ENCODE measurements around the gene SEZ6L. TPM values are rescaled to one million over a fixed set of nuclear protein-coding genes. Genes with fewer than 3 reads are reported as not detected.

The SEZ6L gene
- polyA plus RNA-seq (2011; rRNA removed), result not detected in 2 replicates
- not detected in 2 replicates for polyA plus RNA-seq (2012; cell fraction: cytosol; rRNA removed)
- not detected in 2 replicates for polyA plus RNA-seq (2012; cell fraction: nucleus; rRNA removed)
- polyA plus RNA-seq (2017; fragmentation: RNase III; extraction: RNeasy Plus Mini Kit Qiagen cat#74134 plus additional on column Dnase treatment), result not detected in 3 replicates
- not detected in 2 replicates for polyA minus RNA-seq (2011; rRNA and poly(A)+ RNA removed)

- FAIRE-seq, result no peak
- WGBS (ENCODE audit: missing lambda C conversion rate), result 51% methylated on average over 25 of the region's 92 CpGs
- POLR2A ChIA-PET, result no interaction called here
- Histone ChIP-seq H3K4me2 (no peak within 1 kb of the TSS), H3K4me1 (no peaks in the 10 kb centered on the region), H3K9me3 (no peaks in the 10 kb centered on the region), H3K27ac (no peak within 1 kb of the TSS), H3K4me3 (no peak within 1 kb of the TSS)
- DNase-seq (ENCODE audit: low read depth in 1 of 2, low spot score in 1 of 2), result no peak
- CTCF ChIA-PET, result no interaction called here
- ATAC-seq, result no peak
- no peak for TF ChIP-seq ESRRA (IDR thresholded peaks at IDR 0.05; ENCODE audit: borderline replicate concordance, low read length)
Observed at GRCh38 chr22:26169315-26170111, at the start of gene SEZ6L. Gene SEZ6L, plus strand, starts transcription at chr22:26169462. Its CDS starts 208 bp downstream, at chr22:26169670.

DNA sequence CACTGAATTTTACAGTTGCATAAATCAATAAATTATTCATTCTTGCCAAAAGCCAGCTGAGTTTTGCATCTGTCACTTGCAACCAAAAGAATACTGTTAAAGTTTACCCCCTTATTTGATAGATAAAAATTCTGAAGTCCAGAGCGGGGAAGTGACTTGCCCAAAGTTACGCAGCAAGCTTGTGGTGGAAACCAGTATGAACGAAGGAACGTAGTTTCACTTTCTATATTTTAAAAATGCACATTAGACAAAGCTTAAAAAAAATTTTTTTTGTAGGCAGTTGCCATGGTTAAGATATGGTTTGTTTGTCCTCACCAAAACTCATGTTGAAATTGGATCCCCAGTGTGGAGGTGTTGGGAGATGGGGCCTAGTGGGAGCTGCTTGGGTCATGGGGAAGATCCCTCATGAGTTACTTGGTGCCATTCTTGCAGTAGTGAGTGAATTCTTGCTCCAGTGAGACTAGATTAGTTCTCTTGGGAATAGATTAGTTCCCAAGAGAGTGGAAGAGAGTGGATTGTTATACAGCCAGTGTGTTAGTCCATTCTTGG, 46.3 kb upstream of the SEZ6L start:
- CTCF ChIA-PET, result no interaction called here
- FAIRE-seq, result no peak
- ATAC-seq, result no peak
- H3K27ac ChIP-seq, result no peak overlapping the region
- TF ChIP-seq ESRRA (IDR thresholded peaks at IDR 0.05; ENCODE audit: borderline replicate concordance, low read length) (no peak), ZC3H11A (IDR thresholded peaks at IDR 0.05) (no peak), GATA3 (IDR thresholded peaks at IDR 0.05; ENCODE audit: borderline replicate concordance) (no peak), HDAC2 (IDR thresholded peaks at IDR 0.05) (no peak), MAZ (IDR thresholded peaks at IDR 0.05; ENCODE audit: borderline replicate concordance, low read depth, low read length) (no peak)
- TF ChIP-seq, protein P1, sequence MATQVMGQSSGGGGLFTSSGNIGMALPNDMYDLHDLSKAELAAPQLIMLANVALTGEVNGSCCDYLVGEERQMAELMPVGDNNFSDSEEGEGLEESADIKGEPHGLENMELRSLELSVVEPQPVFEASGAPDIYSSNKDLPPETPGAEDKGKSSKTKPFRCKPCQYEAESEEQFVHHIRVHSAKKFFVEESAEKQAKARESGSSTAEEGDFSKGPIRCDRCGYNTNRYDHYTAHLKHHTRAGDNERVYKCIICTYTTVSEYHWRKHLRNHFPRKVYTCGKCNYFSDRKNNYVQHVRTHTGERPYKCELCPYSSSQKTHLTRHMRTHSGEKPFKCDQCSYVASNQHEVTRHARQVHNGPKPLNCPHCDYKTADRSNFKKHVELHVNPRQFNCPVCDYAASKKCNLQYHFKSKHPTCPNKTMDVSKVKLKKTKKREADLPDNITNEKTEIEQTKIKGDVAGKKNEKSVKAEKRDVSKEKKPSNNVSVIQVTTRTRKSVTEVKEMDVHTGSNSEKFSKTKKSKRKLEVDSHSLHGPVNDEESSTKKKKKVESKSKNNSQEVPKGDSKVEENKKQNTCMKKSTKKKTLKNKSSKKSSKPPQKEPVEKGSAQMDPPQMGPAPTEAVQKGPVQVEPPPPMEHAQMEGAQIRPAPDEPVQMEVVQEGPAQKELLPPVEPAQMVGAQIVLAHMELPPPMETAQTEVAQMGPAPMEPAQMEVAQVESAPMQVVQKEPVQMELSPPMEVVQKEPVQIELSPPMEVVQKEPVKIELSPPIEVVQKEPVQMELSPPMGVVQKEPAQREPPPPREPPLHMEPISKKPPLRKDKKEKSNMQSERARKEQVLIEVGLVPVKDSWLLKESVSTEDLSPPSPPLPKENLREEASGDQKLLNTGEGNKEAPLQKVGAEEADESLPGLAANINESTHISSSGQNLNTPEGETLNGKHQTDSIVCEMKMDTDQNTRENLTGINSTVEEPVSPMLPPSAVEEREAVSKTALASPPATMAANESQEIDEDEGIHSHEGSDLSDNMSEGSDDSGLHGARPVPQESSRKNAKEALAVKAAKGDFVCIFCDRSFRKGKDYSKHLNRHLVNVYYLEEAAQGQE (IDR thresholded peaks at IDR 0.05), result no peak
- no peaks in the 10 kb centered on the region for H3K4me1 ChIP-seq
- no peak overlapping the region for H3K4me3 ChIP-seq
- POLR2A ChIA-PET, result no interaction called here
- no peak overlapping the region for H3K4me2 ChIP-seq
- no peaks in the 10 kb centered on the region for H3K9me3 ChIP-seq
- DNase-seq (ENCODE audit: low read depth in 1 of 2, low spot score in 1 of 2), result no peak
- WGBS (ENCODE audit: missing lambda C conversion rate), result 53% methylated on average over 4 of the region's 4 CpGs

DNA sequence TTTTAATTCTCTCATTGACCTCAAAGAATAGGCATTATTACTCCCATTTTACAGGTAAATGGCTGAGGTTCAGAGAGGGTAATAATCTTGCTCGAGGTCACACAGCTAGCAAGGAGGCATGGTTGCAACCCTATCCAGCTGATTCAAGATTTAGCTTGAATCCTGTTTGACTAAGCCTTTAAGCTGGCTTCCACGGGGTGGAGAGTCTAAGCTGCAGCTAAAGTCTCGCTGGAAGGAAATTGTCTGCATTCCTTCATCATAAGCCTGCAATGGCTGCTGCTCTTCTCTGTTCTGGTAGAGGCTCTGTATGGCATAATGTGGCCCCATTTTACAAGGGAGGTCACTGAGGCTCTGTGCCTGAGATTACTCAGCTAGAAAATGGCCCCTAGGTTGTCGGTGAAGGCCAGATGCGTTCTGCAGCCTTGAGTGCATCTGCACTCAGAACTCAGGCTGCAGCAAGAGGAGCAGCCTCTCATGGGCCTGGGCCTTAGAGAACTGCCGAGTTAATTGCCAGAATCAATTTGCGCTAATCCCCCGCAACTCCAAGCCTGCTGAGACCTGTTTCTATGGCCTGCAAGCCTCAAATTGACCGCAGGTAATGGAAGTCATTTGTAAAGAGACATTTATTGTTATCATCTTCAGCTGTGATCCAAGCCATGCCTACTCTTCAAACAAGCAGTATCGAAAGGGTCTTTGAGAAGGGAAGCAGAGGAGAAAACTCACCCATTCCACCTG, 44.1 kb upstream of the SEZ6L start:
- 18% methylated on average over 9 of the region's 10 CpGs for WGBS (ENCODE audit: missing lambda C conversion rate)
- no peak for ATAC-seq
- H3K27ac ChIP-seq, result no peak overlapping the region
- no peak for FAIRE-seq
- POLR2A ChIA-PET, result no interaction called here
- no peak for DNase-seq (ENCODE audit: low read depth in 1 of 2, low spot score in 1 of 2)
- no peaks in the 10 kb centered on the region for H3K4me1 ChIP-seq
- no peak overlapping the region for H3K4me2 ChIP-seq
- CTCF ChIA-PET, result interaction anchor here (2.4 kb wide), 1 partner anchor 48 kb away, joined by 4 read pairs; no protein-coding TSS in a partner anchor
- no peaks in the 10 kb centered on the region for H3K9me3 ChIP-seq
- no peak overlapping the region for H3K4me3 ChIP-seq
- TF ChIP-seq RNF2 (IDR thresholded peaks at IDR 0.05; ENCODE audit: borderline replicate concordance, low read depth) (no peak), NR3C1 (IDR thresholded peaks at IDR 0.05) (no peak), MAZ (IDR thresholded peaks at IDR 0.05; ENCODE audit: borderline replicate concordance, low read depth, low read length) (no peak), GATA3 (IDR thresholded peaks at IDR 0.05; ENCODE audit: borderline replicate concordance) (no peak), CHD4 (IDR thresholded peaks at IDR 0.05; ENCODE audit: borderline replicate concordance) (no peak), CHD2 (IDR thresholded peaks at IDR 0.05; ENCODE audit: low read length, partially characterized antibody) (no peak), HMGXB4 (CRISPR knock-in tag; IDR thresholded peaks at IDR 0.05; ENCODE audit: borderline replicate concordance) (no peak), TP53 (CRISPR knock-in tag; IDR thresholded peaks at IDR 0.05) (no peak), EHF (CRISPR knock-in tag; IDR thresholded peaks at IDR 0.05) (no peak), FOSL2 (IDR thresholded peaks at IDR 0.05) (no peak), FOSL2 (CRISPR knock-in tag; IDR thresholded peaks at IDR 0.05) (no peak), ZSCAN20 (CRISPR knock-in tag; IDR thresholded peaks at IDR 0.05) (no peak)
- TF ChIP-seq, protein P2, sequence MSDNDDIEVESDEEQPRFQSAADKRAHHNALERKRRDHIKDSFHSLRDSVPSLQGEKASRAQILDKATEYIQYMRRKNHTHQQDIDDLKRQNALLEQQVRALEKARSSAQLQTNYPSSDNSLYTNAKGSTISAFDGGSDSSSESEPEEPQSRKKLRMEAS (IDR thresholded peaks at IDR 0.05), result no peak
- TF ChIP-seq, protein P3, sequence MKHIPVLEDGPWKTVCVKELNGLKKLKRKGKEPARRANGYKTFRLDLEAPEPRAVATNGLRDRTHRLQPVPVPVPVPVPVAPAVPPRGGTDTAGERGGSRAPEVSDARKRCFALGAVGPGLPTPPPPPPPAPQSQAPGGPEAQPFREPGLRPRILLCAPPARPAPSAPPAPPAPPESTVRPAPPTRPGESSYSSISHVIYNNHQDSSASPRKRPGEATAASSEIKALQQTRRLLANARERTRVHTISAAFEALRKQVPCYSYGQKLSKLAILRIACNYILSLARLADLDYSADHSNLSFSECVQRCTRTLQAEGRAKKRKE (CRISPR knock-in tag; IDR thresholded peaks at IDR 0.05; ENCODE audit: low read depth), result no peak

Data from A549 (cell line).